Heart right ventricle (tissue), 16 donors: ENCODE results near the gene RASGRP2. TPM values are rescaled to one million over a fixed set of nuclear protein-coding genes. Genes with fewer than 3 reads are reported as not detected.

Experiments used
- ATAC-seq, 8 donors: fragments of 200-7000 bp; cut with Tn5 transposase; one replicate each; pipeline ENCODE4 v1.9.1; 2020; ENCODE audit warnings: mild to moderate bottlenecking in 8 of 8, moderate library complexity in 8 of 8, moderate number of reproducible peaks in 1 of 8
- DNase-seq, 2 donors: peaks; one replicate each; pipeline ENCODE4 v3.0.0-alpha.2; 2020
- H3K27ac ChIP-seq, 10 donors: fragments of 200-600 bp; sonication (generic) in 2 of 10; one replicate each; pipeline versions ENCODE4 v1.5.0 to v1.8.0; 2020 to 2022; ENCODE audit warnings: mild to moderate bottlenecking in 3 of 10
- H3K27me3 ChIP-seq, 7 donors: fragments of 200-600 bp; one replicate each; pipeline ENCODE4 v1.8.0; 2021 to 2022; ENCODE audit warnings: mild to moderate bottlenecking in 2 of 7
- H3K36me3 ChIP-seq, 9 donors: fragments of 200-600 bp; sonication (generic) in 1 of 9; one replicate each; pipeline versions ENCODE4 v1.5.0 to v1.8.0; 2020 to 2022; ENCODE audit warnings: mild to moderate bottlenecking in 2 of 9
- H3K4me1 ChIP-seq, 9 donors: fragments of 200-600 bp; sonication (generic) in 1 of 9; one replicate each; pipeline versions ENCODE4 v1.5.0 to v1.8.0; 2020 to 2022; ENCODE audit warnings: mild to moderate bottlenecking in 4 of 9
- H3K4me3 ChIP-seq, 10 donors: fragments of 200-600 bp; sonication (generic) in 2 of 10; one replicate each; pipeline versions ENCODE4 v1.5.0 to v1.8.0; 2020 to 2022; ENCODE audit warnings: mild to moderate bottlenecking in 7 of 10, moderate library complexity in 2 of 10
- H3K9me3 ChIP-seq, 11 donors: fragments of 200-600 bp in 10 of 11; sonication (generic) in 2 of 11; one replicate each; pipeline versions ENCODE4 v1.5.0 to v1.8.0; 2013 to 2022; ENCODE audit warnings: mild to moderate bottlenecking in 2 of 11, control low read depth in 1 of 11, moderate library complexity in 1 of 11
- CTCF ChIP-seq, 9 donors: fragments of 200-600 bp; sonication (generic) in 2 of 9; IDR thresholded peaks; one replicate each; pipeline versions ENCODE4 v1.5.0 to v1.8.0; 2021 to 2022; ENCODE audit warnings: antibody characterized with exemption in 9 of 9, mild to moderate bottlenecking in 5 of 9, moderate library complexity in 1 of 9
- WGBS, 2 donors: extraction: QIAGEN DNeasy Blood & Tissue Kit; methylation state at CpG; one replicate each; pipeline ENCODE4 v1.1.7; 2013; ENCODE audit warnings: inconsistent platforms in 1 of 2; 5-methylcytosine and 5-hydroxymethylcytosine counted together
- intact Hi-C, 10 donors: fragments of 100-400 bp; cut with DNase I; formaldehyde crosslinking; loops; one replicate each; pipeline versions ENCODE4 v1.11.1 to v1.14.2; 2022
- polyA plus RNA-seq, 2 donors: library from polyadenylated mRNA; stranded (reverse); fragments of 200-250 nt; gene quantifications; one replicate each; pipeline ENCODE4 v1.2.3, GENCODE V29; 2013
- total RNA-seq, 10 donors: library from RNA; stranded (reverse); fragmentation: NEBNext Ultra II Directional in 3 of 10; extraction: Animal tissue kit (Norgen Biotek cat#: 25700) in 3 of 10; gene quantifications; one replicate each; pipeline versions ENCODE4 v1.2.1 to v1.2.4, GENCODE V29; 2021 to 2023
- donor health status: Arrhythmogenic right ventricular cardiomyopathy.
- donor health status: ischemic (EF 13 %, LVEDD 7.1; RV severe dilation, severe dysfunction).
- donor health status: healthy with polysubstance abuse.
- donor health status: DM: no; HTN: yes; CAD: no.
- donor health status: DM: no; HTN: no; CAD: no.
- donor health status: ischemic (EF 25% LVEDD 6.9; RV normal size, moderate dysfunction).
- donor health status: ischemic (EF 25% LVEDD 5.7; RV mildly dilated, moderate dysfunction).
- donor health status: healthy.
- donor health status: DM: yes; HTN: yes; CAD: no.
- donor health status: Ischemic cardiomyopathy.
- donor health status: ischemic (EF 35%, LVEDD 5.7; RV mildly dilated, moderate dysfunction).
- donor health status: nonischemic (EF 11% LVEDD 7.7; RV severe dilation, severe dysfunction).
- donor health status: DM: yes; HTN: yes; CAD: no.
- donor health status: PGD.
- donor health status: ischemic (EF 29% LVEDD 5.4; RV normal size, mild dysfunction).
- donor health status: nonischemic (EF 23%, LVEDD 6.1; RV moderate dilation, normal function).

RASGRP2 gene
- total and polyA plus RNA-seq, 12 donors, result 18.9 to 128 (median 27.3) TPM

GRCh38 chr11:64747961-64748665, 4.2 kb upstream of the RASGRP2 start:
- Histone ChIP-seq H3K27ac (peak overlapping the region in 1 of 10 donors; percentile 36), H3K36me3 (peaks cover 0 to 36% (median 10%) of the 10 kb centered on the region in 9 donors)
- intact Hi-C loops, result no loop called here

GRCh38 chr11:64746486-64746885, 2.5 kb upstream of the RASGRP2 start:
- H3K27ac ChIP-seq, result peak overlapping the region; percentile 54 to 99 (median 96)
- H3K36me3 ChIP-seq, result peaks cover 0 to 21% (median 3%) of the 10 kb centered on the region in 9 donors
- H3K4me3 ChIP-seq, result peak overlapping the region in 3 of 10 donors; percentile 63 to 72 (median 66)
- TF ChIP-seq CTCF (IDR thresholded peaks at IDR 0.05), result no peak
- H3K4me1 ChIP-seq, result peaks cover 16 to 44% (median 41%) of the 10 kb centered on the region in 9 donors
- H3K9me3 ChIP-seq, result no peaks in the 10 kb centered on the region
- no peak for DNase-seq
- no peak for ATAC-seq
- H3K27me3 ChIP-seq, result no peaks in the 10 kb centered on the region
- 64 to 76% methylated on average over 10 of the region's 10 CpGs for WGBS, 2 donors
- intact Hi-C loops, result no loop called here

More at GRCh38 chr11:64747961-64748665, 4.2 kb upstream of the RASGRP2 start:
- 81 to 83% methylated on average over 14 to 15 of the region's 15 CpGs for WGBS, 2 donors
- H3K27me3 ChIP-seq, result no peaks in the 10 kb centered on the region
- peaks cover 12 to 28% (median 27%) of the 10 kb centered on the region in 9 donors for H3K4me1 ChIP-seq
- no peak overlapping the region for H3K4me3 ChIP-seq
- no peak for ATAC-seq
- no peak for TF ChIP-seq CTCF (IDR thresholded peaks at IDR 0.05)
- no peak for DNase-seq
- H3K9me3 ChIP-seq, result no peaks in the 10 kb centered on the region

- peak; percentile 94 for DNase-seq
- Histone ChIP-seq H3K4me1 (peaks cover 16 to 44% (median 41%) of the 10 kb centered on the region in 9 donors), H3K36me3 (peaks cover 0 to 17% (median 0%) of the 10 kb centered on the region in 9 donors), H3K27ac (peak overlapping the region; percentile 91 to 99 (median 96)), H3K4me3 (peak overlapping the region; percentile 44 to 80 (median 68)), H3K27me3 (no peaks in the 10 kb centered on the region), H3K9me3 (no peaks in the 10 kb centered on the region)
- intact Hi-C loops, result no loop called here
- WGBS, 2 donors, result 1 to 2% methylated on average over 52 of the region's 52 CpGs
- ATAC-seq, result peak; percentile 69 to 85 (median 78)
- no peak for TF ChIP-seq CTCF (IDR thresholded peaks at IDR 0.05)
These were observed 1.8 kb upstream of the RASGRP2 start for GRCh38 chr11:64745521-64746328.

GRCh38 chr11:64745189-64745520, 1.2 kb upstream of the RASGRP2 start:
- peak overlapping the region; percentile 91 to 99 (median 96) for H3K27ac ChIP-seq
- intact Hi-C loops, result no loop called here
- H3K36me3 ChIP-seq, result peaks cover 0 to 15% (median 0%) of the 10 kb centered on the region in 9 donors
- H3K4me3 ChIP-seq, result peak overlapping the region; percentile 44 to 80 (median 68)
- 1 to 2% methylated on average over 20 of the region's 20 CpGs for WGBS, 2 donors
- no peak for TF ChIP-seq CTCF (IDR thresholded peaks at IDR 0.05)
- DNase-seq, result peak; percentile 86 to 88
- ATAC-seq, result peak in 7 of 8 donors; percentile 2 to 52 (median 27)
- peaks cover 16 to 44% (median 41%) of the 10 kb centered on the region in 9 donors for H3K4me1 ChIP-seq
- no peaks in the 10 kb centered on the region for H3K27me3 ChIP-seq
- H3K9me3 ChIP-seq, result no peaks in the 10 kb centered on the region
